ENCODE data around the gene MAGED1.

MAGED1 gene

GRCh38 chrX:51866210-51866609 lies 27.2 kb upstream of the MAGED1 start:
- TF ChIP-seq MYC (IDR thresholded peaks at IDR 0.05; ENCODE audit: low read depth, low read length) (no peak), POLR2A (IDR thresholded peaks at IDR 0.05; ENCODE audit: extremely low read depth, insufficient read length) (no peak)
- TF ChIP-seq, protein P1, sequence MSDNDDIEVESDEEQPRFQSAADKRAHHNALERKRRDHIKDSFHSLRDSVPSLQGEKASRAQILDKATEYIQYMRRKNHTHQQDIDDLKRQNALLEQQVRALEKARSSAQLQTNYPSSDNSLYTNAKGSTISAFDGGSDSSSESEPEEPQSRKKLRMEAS (IDR thresholded peaks at IDR 0.05; ENCODE audit: low read depth, low read length) = no peak
- TF ChIP-seq, protein P2, sequence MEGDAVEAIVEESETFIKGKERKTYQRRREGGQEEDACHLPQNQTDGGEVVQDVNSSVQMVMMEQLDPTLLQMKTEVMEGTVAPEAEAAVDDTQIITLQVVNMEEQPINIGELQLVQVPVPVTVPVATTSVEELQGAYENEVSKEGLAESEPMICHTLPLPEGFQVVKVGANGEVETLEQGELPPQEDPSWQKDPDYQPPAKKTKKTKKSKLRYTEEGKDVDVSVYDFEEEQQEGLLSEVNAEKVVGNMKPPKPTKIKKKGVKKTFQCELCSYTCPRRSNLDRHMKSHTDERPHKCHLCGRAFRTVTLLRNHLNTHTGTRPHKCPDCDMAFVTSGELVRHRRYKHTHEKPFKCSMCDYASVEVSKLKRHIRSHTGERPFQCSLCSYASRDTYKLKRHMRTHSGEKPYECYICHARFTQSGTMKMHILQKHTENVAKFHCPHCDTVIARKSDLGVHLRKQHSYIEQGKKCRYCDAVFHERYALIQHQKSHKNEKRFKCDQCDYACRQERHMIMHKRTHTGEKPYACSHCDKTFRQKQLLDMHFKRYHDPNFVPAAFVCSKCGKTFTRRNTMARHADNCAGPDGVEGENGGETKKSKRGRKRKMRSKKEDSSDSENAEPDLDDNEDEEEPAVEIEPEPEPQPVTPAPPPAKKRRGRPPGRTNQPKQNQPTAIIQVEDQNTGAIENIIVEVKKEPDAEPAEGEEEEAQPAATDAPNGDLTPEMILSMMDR (IDR thresholded peaks at IDR 0.05; ENCODE audit: low read depth, low read length) = no peak
- no peak for DNase-seq (ENCODE audit: low read depth)

DNA sequence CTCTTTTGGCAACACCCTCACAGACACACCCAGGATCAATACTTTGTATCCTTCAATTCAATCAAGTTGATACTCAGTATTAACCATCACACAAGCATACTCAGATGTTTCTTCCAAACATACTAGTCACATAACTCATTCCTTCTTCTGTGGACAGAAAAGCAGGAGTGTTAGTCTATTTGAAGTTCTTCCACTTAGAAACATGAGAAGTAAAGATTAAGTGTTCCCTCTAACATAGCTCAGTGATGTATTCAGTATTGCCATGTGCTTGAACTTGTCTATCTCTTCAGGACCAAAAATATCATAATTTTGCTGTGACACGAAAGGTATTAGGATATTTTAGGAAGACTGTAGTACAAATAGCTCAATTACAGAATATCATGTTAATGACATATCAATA lies 25.8 kb upstream of the MAGED1 start:
- TF ChIP-seq, protein P1 (IDR thresholded peaks at IDR 0.05; ENCODE audit: low read depth, low read length) = no peak
- TF ChIP-seq MYC (IDR thresholded peaks at IDR 0.05; ENCODE audit: low read depth, low read length) (no peak), POLR2A (IDR thresholded peaks at IDR 0.05; ENCODE audit: extremely low read depth, insufficient read length) (no peak)
- TF ChIP-seq, protein P2 (IDR thresholded peaks at IDR 0.05; ENCODE audit: low read depth, low read length) = no peak
- H3K4me3 ChIP-seq (ENCODE audit: low read depth, low read length) = no peak overlapping the region
- no peak for DNase-seq (ENCODE audit: low read depth)

More at GRCh38 chrX:51866210-51866609, 27.2 kb upstream of the MAGED1 start:
- no peak overlapping the region for H3K4me3 ChIP-seq (ENCODE audit: low read depth, low read length)

DNA sequence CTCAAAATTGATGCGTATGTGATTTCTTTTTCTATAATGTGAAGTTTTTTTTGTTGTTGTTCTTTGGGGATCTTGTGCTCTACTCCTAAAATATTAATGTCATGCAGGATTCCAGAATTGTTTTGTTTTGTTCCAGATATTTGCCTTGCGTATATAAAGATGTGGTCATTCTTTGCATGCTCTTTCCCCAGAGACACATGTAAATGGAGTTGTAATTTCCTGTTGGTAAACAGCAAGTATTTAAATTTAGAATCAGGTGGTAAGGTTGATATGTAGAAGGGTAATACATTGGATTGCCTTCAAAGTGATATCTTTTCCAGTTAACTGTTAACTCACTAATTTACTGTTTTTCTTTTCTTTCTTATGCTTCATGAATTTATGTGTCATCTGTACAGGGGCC lies 23.1 kb upstream of the MAGED1 start:
- no peak for TF ChIP-seq MYC (IDR thresholded peaks at IDR 0.05; ENCODE audit: low read depth, low read length)
- TF ChIP-seq, protein P2 (IDR thresholded peaks at IDR 0.05; ENCODE audit: low read depth, low read length) = no peak
- TF ChIP-seq, protein P1 (IDR thresholded peaks at IDR 0.05; ENCODE audit: low read depth, low read length) = no peak
- TF ChIP-seq POLR2A (IDR thresholded peaks at IDR 0.05; ENCODE audit: extremely low read depth, insufficient read length) = no peak
- no peak for DNase-seq (ENCODE audit: low read depth)
- no peak overlapping the region for H3K4me3 ChIP-seq (ENCODE audit: low read depth, low read length)

- no peak for DNase-seq (ENCODE audit: low read depth)
- TF ChIP-seq MYC (IDR thresholded peaks at IDR 0.05; ENCODE audit: low read depth, low read length) (no peak), POLR2A (IDR thresholded peaks at IDR 0.05; ENCODE audit: extremely low read depth, insufficient read length) (no peak)
- TF ChIP-seq, protein P1 (IDR thresholded peaks at IDR 0.05; ENCODE audit: low read depth, low read length) = no peak
- H3K4me3 ChIP-seq (ENCODE audit: low read depth, low read length) = no peak overlapping the region
Measured at GRCh38 chrX:51874123-51874522, 19.3 kb upstream of the MAGED1 start.

DNA sequence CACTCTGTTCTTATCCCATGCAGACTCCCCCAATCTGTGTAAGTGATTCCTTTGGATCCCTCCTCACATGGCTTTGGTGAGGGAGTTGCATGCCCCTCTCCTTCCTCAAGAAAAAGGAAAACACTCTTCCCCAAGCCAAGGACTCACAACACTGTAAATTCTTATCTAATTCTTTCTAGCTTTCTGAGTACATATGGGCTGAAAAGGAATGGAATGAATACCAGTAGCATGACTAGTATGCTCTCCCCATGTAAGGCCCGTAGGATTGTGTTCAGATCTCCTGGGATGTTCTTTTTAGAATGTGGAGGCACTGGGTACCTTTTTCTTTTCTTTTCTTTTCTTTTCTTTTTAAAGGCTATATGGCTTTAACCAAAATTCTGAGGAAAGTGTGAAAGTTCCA lies 17.0 kb upstream of the MAGED1 start:
- TF ChIP-seq POLR2A (IDR thresholded peaks at IDR 0.05; ENCODE audit: extremely low read depth, insufficient read length) (no peak), MYC (IDR thresholded peaks at IDR 0.05; ENCODE audit: low read depth, low read length) (no peak)
- TF ChIP-seq, protein P1 (IDR thresholded peaks at IDR 0.05; ENCODE audit: low read depth, low read length) = no peak
- TF ChIP-seq, protein P2 (IDR thresholded peaks at IDR 0.05; ENCODE audit: low read depth, low read length) = no peak
- DNase-seq (ENCODE audit: low read depth) = no peak
- H3K4me3 ChIP-seq (ENCODE audit: low read depth, low read length) = no peak overlapping the region

DNA sequence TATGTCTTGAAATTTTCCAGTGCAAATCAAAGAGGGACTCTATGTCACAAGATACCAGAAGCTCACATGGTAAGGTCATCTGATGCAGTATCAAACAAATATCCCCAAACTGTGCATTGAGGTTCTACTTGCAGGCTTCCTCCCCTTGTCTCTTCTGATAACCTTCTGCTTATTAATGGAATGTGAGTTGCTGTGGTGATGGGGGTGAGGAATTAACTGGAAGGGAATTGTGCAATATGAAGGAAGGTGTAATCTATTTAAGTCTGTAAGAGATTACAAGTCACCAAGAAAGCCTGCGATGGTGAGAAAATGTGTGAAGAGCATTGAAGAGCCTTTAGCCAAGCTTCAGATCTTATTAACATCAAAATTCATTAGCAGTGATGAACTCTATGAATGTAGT lies 15.4 kb upstream of the MAGED1 start:
- no peak for DNase-seq (ENCODE audit: low read depth)
- no peak overlapping the region for H3K4me3 ChIP-seq (ENCODE audit: low read depth, low read length)
- TF ChIP-seq POLR2A (IDR thresholded peaks at IDR 0.05; ENCODE audit: extremely low read depth, insufficient read length) (no peak), MYC (IDR thresholded peaks at IDR 0.05; ENCODE audit: low read depth, low read length) (no peak)
- TF ChIP-seq, protein P2 (IDR thresholded peaks at IDR 0.05; ENCODE audit: low read depth, low read length) = no peak
- TF ChIP-seq, protein P1 (IDR thresholded peaks at IDR 0.05; ENCODE audit: low read depth, low read length) = no peak

Data from NB4 (cell line).